GM23338 (cell line): ENCODE data around the gene CCDC117. TPM values are rescaled to one million over a fixed set of nuclear protein-coding genes. Genes with fewer than 3 reads are reported as not detected.
A peak's percentile ranks its signal among the peaks of the same experiment; 100 is the strongest.

Source experiments
- ATAC-seq: fragments of 200-7000 bp; cut with Tn5 transposase; 3 replicates; pipeline ENCODE4 v1.9.1; 2020
- DNase-seq: peaks from one replicate; pipeline ENCODE4 v3.0.0-alpha.2; 2015; ENCODE audit warnings: low spot score
- H2AFZ ChIP-seq: fragments of 200-600 bp; sonication (generic); 2 replicates; pipeline ENCODE4 v1.8.0; 2016; ENCODE audit warnings: antibody characterized with exemption, mild to moderate bottlenecking, moderate library complexity
- H3F3A ChIP-seq: fragments of 200-600 bp; sonication (generic); replicated peaks from 2 replicates; pipeline ENCODE4 v1.8.0; 2017; ENCODE audit warnings: antibody characterized with exemption, mixed run types, low read depth
- H3K27ac ChIP-seq: fragments of 200-600 bp; sonication (generic); 2 replicates; pipeline ENCODE4 v1.6.1; 2016; ENCODE audit warnings: low read depth
- H3K27me3 ChIP-seq: fragments of 200-600 bp; sonication (generic); 2 replicates; pipeline ENCODE4 v1.8.0; 2016; ENCODE audit warnings: mild to moderate bottlenecking, mixed run types, moderate library complexity; ENCODE audit not compliant: insufficient read depth
- H3K36me3 ChIP-seq: fragments of 200-600 bp; sonication (generic); 2 replicates; pipeline ENCODE4 v1.8.0; 2016; ENCODE audit warnings: mild to moderate bottlenecking; ENCODE audit not compliant: insufficient read depth
- H3K4me1 ChIP-seq: fragments of 200-600 bp; sonication (generic); 2 replicates; pipeline ENCODE4 v1.8.0; 2016; ENCODE audit warnings: mild to moderate bottlenecking, moderate library complexity; ENCODE audit not compliant: insufficient read depth
- H3K4me2 ChIP-seq: fragments of 200-600 bp; sonication (generic); 2 replicates; pipeline ENCODE4 v1.7.1; 2017; ENCODE audit warnings: mixed run types
- H3K4me3 ChIP-seq: fragments of 200-600 bp; sonication (generic); 2 replicates; pipeline ENCODE4 v1.6.1; 2016; ENCODE audit warnings: mixed run types
- H3K79me2 ChIP-seq: fragments of 200-600 bp; sonication (generic); replicated peaks from 2 replicates; pipeline ENCODE4 v1.8.0; 2017; ENCODE audit warnings: mild to moderate bottlenecking; ENCODE audit not compliant: insufficient read depth
- H3K9me2 ChIP-seq: fragments of 200-600 bp; sonication (generic); 2 replicates; pipeline ENCODE4 v1.8.0; 2017; ENCODE audit not compliant: insufficient read depth
- H4K20me1 ChIP-seq: fragments of 200-600 bp; sonication (generic); replicated peaks from 2 replicates; pipeline ENCODE4 v1.8.0; 2017; ENCODE audit warnings: mild to moderate bottlenecking; ENCODE audit not compliant: insufficient read depth
- H3K27ac Mint-ChIP-seq: 2 replicates; pipeline ENCODE4 v1.8.0; 2020; ENCODE audit warnings: inconsistent platforms, mild to moderate bottlenecking, moderate library complexity, mixed read lengths
- H3K27me3 Mint-ChIP-seq: 3 replicates; pipeline ENCODE4 v1.8.0; 2022; ENCODE audit warnings: low read depth, mild to moderate bottlenecking, moderate library complexity, mixed read lengths, inconsistent platforms; ENCODE audit not compliant: insufficient read depth, poor library complexity
- H3K36me3 Mint-ChIP-seq: 3 replicates; pipeline ENCODE4 v1.8.0; 2021; ENCODE audit warnings: low read depth, mild to moderate bottlenecking, inconsistent platforms, moderate library complexity, mixed read lengths
- H3K4me1 Mint-ChIP-seq: 3 replicates; pipeline ENCODE4 v1.8.0; 2020; ENCODE audit warnings: mild to moderate bottlenecking, inconsistent platforms, mixed read lengths
- H3K4me3 Mint-ChIP-seq: 3 replicates; pipeline ENCODE4 v1.8.0; 2021; ENCODE audit warnings: moderate library complexity, mild to moderate bottlenecking, inconsistent platforms, mixed read lengths
- H3K9me3 Mint-ChIP-seq: 3 replicates; pipeline ENCODE4 v1.8.0; 2020; ENCODE audit warnings: moderate library complexity, mild to moderate bottlenecking, inconsistent platforms, mixed read lengths
- CREB1 ChIP-seq: fragments of 250-450 bp; sonication (Bioruptor Pico); IDR thresholded peaks from 2 replicates; pipeline ENCODE4 v1.5.0; 2020; ENCODE audit warnings: low read depth, mild to moderate bottlenecking, moderate library complexity
- CTCF ChIP-seq, 2 experiments: fragments of 200-600 bp in 1 of 2; sonication (generic) in 1 of 2; conservative IDR thresholded peaks; 2 replicates each; pipeline versions ENCODE4 v1.5.1 to v1.6.1; 2016 to 2017; ENCODE audit warnings: antibody characterized with exemption in 2 of 2, low read depth in 2 of 2, mild to moderate bottlenecking in 2 of 2, moderate library complexity in 1 of 2
- ETS1 ChIP-seq: IDR thresholded peaks from 2 replicates; pipeline ENCODE4 v1.6.1; 2016; ENCODE audit warnings: antibody characterized with exemption
- EZH2 ChIP-seq: fragments of 200-600 bp; sonication (generic); IDR thresholded peaks from one replicate; pipeline ENCODE4 v1.8.0; 2017; ENCODE audit warnings: antibody characterized with exemption, mild to moderate bottlenecking, low read depth; ENCODE audit not compliant: unreplicated experiment
- JUNB ChIP-seq: IDR thresholded peaks from one replicate; pipeline ENCODE4 v1.6.1; 2016; ENCODE audit warnings: antibody characterized with exemption; ENCODE audit not compliant: unreplicated experiment
- POLR2AphosphoS5 ChIP-seq: IDR thresholded peaks from 2 replicates; pipeline ENCODE4 v1.6.1; 2016; ENCODE audit warnings: antibody characterized with exemption, low read depth
- STAT1 ChIP-seq: IDR thresholded peaks from one replicate; pipeline ENCODE4 v1.6.1; 2016; ENCODE audit warnings: antibody characterized with exemption; ENCODE audit not compliant: unreplicated experiment
- polyA plus RNA-seq: library from polyadenylated mRNA; unstranded; fragments of >200 nt; fragmentation: Nextera tagmentation; extraction: Ambion mirVana; gene quantifications from 2 replicates; pipeline ENCODE4 v1.2.1, GENCODE V29; 2016
- total RNA-seq: library from RNA; depleted of rRNA; stranded (reverse); fragments of >200 nt; shearing (Covaris generic); gene quantifications from 2 replicates; pipeline ENCODE4 v1.2.3, GENCODE V29; 2014

The CCDC117 gene
- total and polyA plus RNA-seq, 2 experiments from 2014 or later: 23.9 to 54.1 TPM

GRCh38 chr22:28799606-28800307, 27.3 kb downstream of the CCDC117 start:
- H3K4me2 ChIP-seq: peak overlapping the region; percentile 97
- no peak for TF ChIP-seq STAT1
- no peak for TF ChIP-seq CTCF (conservative IDR thresholded peaks at IDR 0.05; ENCODE audit: low read depth in 2 of 2)
- peak; percentile 4; the same call in 1 of the 2 replicates for TF ChIP-seq ETS1
- H4K20me1 ChIP-seq: peaks cover 23% of the 10 kb centered on the region; the same call in 1 of the 2 replicates
- H2AFZ ChIP-seq: no peak overlapping the region
- Mint-ChIP-seq H3K4me1 (peaks cover 22% of the 10 kb centered on the region), H3K27me3 (peaks cover 15% of the 10 kb centered on the region), H3K9me3 (no peaks in the 10 kb centered on the region; the same call in 2 of the 3 replicates), H3K27ac (peak overlapping the region; percentile 95), H3K36me3 (peaks cover 51% of the 10 kb centered on the region), H3K4me3 (peak overlapping the region; percentile 89)
- H3K79me2 ChIP-seq: peaks cover 54% of the 10 kb centered on the region
- peak overlapping the region; percentile 93 for H3K27ac ChIP-seq
- DNase-seq (peak; percentile 60), ATAC-seq (peak; percentile 73)
- H3K4me3 ChIP-seq: peak overlapping the region; percentile 100
- H3K9me2 ChIP-seq: no peaks in the 10 kb centered on the region
- peaks cover 10% of the 10 kb centered on the region for H3K4me1 ChIP-seq
- H3K36me3 ChIP-seq: peaks cover 44% of the 10 kb centered on the region
- H3F3A ChIP-seq: peaks cover 39% of the 10 kb centered on the region
- no peaks in the 10 kb centered on the region for H3K27me3 ChIP-seq

- Mint-ChIP-seq H3K36me3 (peaks cover 44% of the 10 kb centered on the region), H3K27me3 (peaks cover 14% of the 10 kb centered on the region), H3K9me3 (no peaks in the 10 kb centered on the region; the same call in 2 of the 3 replicates), H3K4me1 (peaks cover 22% of the 10 kb centered on the region), H3K27ac (peak within 1 kb of the TSS; percentile 99), H3K4me3 (peak within 1 kb of the TSS; percentile 89)
- H3K79me2 ChIP-seq: peaks cover 51% of the 10 kb centered on the region
- H3K36me3 ChIP-seq: peaks cover 36% of the 10 kb centered on the region
- H3F3A ChIP-seq: peaks cover 32% of the 10 kb centered on the region
- ATAC-seq (peak; percentile 93), DNase-seq (peak; percentile 96)
- peak within 1 kb of the TSS; percentile 93 for H3K27ac ChIP-seq
- H3K4me2 ChIP-seq: peak within 1 kb of the TSS; percentile 97
- no peaks in the 10 kb centered on the region for H3K27me3 ChIP-seq
- peak; percentile 86 for TF ChIP-seq CREB1 (CRISPR knock-in tag)
- TF ChIP-seq ETS1: peak; percentile 10; the same call in 1 of the 2 replicates
- TF ChIP-seq POLR2AphosphoS5: peak; percentile 89
- no peak for TF ChIP-seq JUNB
- TF ChIP-seq EZH2: no peak
- peak within 1 kb of the TSS; percentile 100 for H3K4me3 ChIP-seq
- H3K4me1 ChIP-seq: peaks cover 10% of the 10 kb centered on the region
- H2AFZ ChIP-seq: 0 out of 2 replicates have a peak within 1 kb of the TSS, but pooled peaks have one; percentile 36
- no peaks in the 10 kb centered on the region for H3K9me2 ChIP-seq
- peaks cover 16% of the 10 kb centered on the region; the same call in 1 of the 2 replicates for H4K20me1 ChIP-seq
These were observed 28.0 kb downstream of the CCDC117 start, which contains the start of gene XBP1 for GRCh38 chr22:28800308-28801041. TSS of gene XBP1 (minus strand) at chr22:28800569.
